DND-41 (cell line): Measurements from ENCODE around the gene SMARCA4.

ENCODE experiments used
- ATAC-seq: fragments of 200-7000 bp; cut with Tn5 transposase; 3 replicates; pipeline ENCODE4 v1.9.1; 2021; ENCODE audit warnings: low read depth; ENCODE audit not compliant: insufficient read depth
- DNase-seq: peaks from one replicate; pipeline ENCODE4 v3.0.0-alpha.2; 2020
- H2AFZ ChIP-seq: 2 replicates; pipeline ENCODE4 v1.6.0; 2012; ENCODE audit warnings: low read depth, low read length
- H3K27ac ChIP-seq: 2 replicates; pipeline ENCODE4 v1.5.1; 2012; ENCODE audit warnings: low read length, inconsistent platforms
- H3K27me3 ChIP-seq: fragments of 200-600 bp; sonication (generic); 2 replicates; pipeline ENCODE4 v1.6.0; 2012; ENCODE audit warnings: low read length, mild to moderate bottlenecking, inconsistent platforms; ENCODE audit not compliant: insufficient read depth, poor library complexity
- H3K36me3 ChIP-seq: 2 replicates; pipeline ENCODE4 v1.5.1; 2012; ENCODE audit warnings: low read length, inconsistent platforms; ENCODE audit not compliant: insufficient read depth
- H3K4me1 ChIP-seq: 2 replicates; pipeline ENCODE4 v1.5.1; 2012; ENCODE audit warnings: mild to moderate bottlenecking, low read length; ENCODE audit not compliant: insufficient read depth
- H3K4me2 ChIP-seq: 2 replicates; pipeline ENCODE4 v1.6.0; 2012; ENCODE audit warnings: mild to moderate bottlenecking, moderate library complexity, low read length, inconsistent platforms; ENCODE audit not compliant: insufficient read depth
- H3K4me3 ChIP-seq, 2 experiments: fragments of 200-600 bp in 1 of 2; shearing (Covaris generic) in 1 of 2; 2 replicates each; pipeline ENCODE4 v1.5.1; 2012 to 2016; ENCODE audit warnings: inconsistent platforms in 2 of 2, low read length in 2 of 2, mild to moderate bottlenecking in 2 of 2, low read depth in 1 of 2, moderate library complexity in 1 of 2
- H3K79me2 ChIP-seq: 2 replicates; pipeline ENCODE4 v1.6.0; 2012; ENCODE audit warnings: low read length, inconsistent platforms; ENCODE audit not compliant: insufficient read depth
- H3K9ac ChIP-seq: 2 replicates; pipeline ENCODE4 v1.6.0; 2012; ENCODE audit warnings: low read depth, mild to moderate bottlenecking, inconsistent platforms, low read length, moderate library complexity
- H3K9me3 ChIP-seq: 2 replicates; pipeline ENCODE4 v1.5.1; 2012; ENCODE audit warnings: low read length, moderate library complexity, mild to moderate bottlenecking, inconsistent platforms; ENCODE audit not compliant: insufficient read depth, severe bottlenecking
- H4K20me1 ChIP-seq: 2 replicates; pipeline ENCODE4 v1.6.0; 2012; ENCODE audit warnings: low read length; ENCODE audit not compliant: insufficient read depth
- CTCF ChIP-seq: IDR thresholded peaks from 2 replicates; pipeline ENCODE4 v1.5.1; 2012; ENCODE audit warnings: borderline replicate concordance, low read length, moderate library complexity, mild to moderate bottlenecking; ENCODE audit not compliant: poor library complexity, severe bottlenecking; ENCODE audit errors: extremely low read depth
- EZH2 ChIP-seq: IDR thresholded peaks from 3 replicates; pipeline ENCODE4 v1.6.1; 2012; ENCODE audit warnings: borderline replicate concordance, low read depth, mild to moderate bottlenecking, moderate library complexity, low read length, inconsistent platforms; ENCODE audit not compliant: severe bottlenecking

The SMARCA4 gene

GRCh38 chr19:10961073-10961860, 437 bp downstream of the SMARCA4 start:
- H3K4me2 ChIP-seq: peak overlapping the region; percentile 90
- H3K27me3 ChIP-seq: no peaks in the 10 kb centered on the region
- peak overlapping the region; percentile 98 for H3K9ac ChIP-seq
- H3K4me3 ChIP-seq: peak overlapping the region; percentile 85 to 94
- peaks cover 36% of the 10 kb centered on the region for H4K20me1 ChIP-seq
- peaks cover 62% of the 10 kb centered on the region for H3K79me2 ChIP-seq
- peak overlapping the region; percentile 83 for H3K27ac ChIP-seq
- ATAC-seq (peak; percentile 44), DNase-seq (no peak)
- no peaks in the 10 kb centered on the region for H3K9me3 ChIP-seq
- peak overlapping the region; percentile 89 for H2AFZ ChIP-seq
- H3K4me1 ChIP-seq: peaks cover 46% of the 10 kb centered on the region
- H3K36me3 ChIP-seq: peaks cover 4% of the 10 kb centered on the region; the same call in 1 of the 2 replicates
- TF ChIP-seq CTCF: no peak
- TF ChIP-seq EZH2: no peak

GRCh38 chr19:10962863-10963262, 2.0 kb downstream of the SMARCA4 start:
- peak overlapping the region in 1 of 2 experiments; percentile 85; a peak in 3 of 4 replicates for H3K4me3 ChIP-seq
- H3K27ac ChIP-seq: peak overlapping the region; percentile 47; the same call in 1 of the 2 replicates
- peaks cover 78% of the 10 kb centered on the region for H3K79me2 ChIP-seq
- peaks cover 4% of the 10 kb centered on the region; the same call in 1 of the 2 replicates for H3K36me3 ChIP-seq
- H3K9ac ChIP-seq: peak overlapping the region; percentile 98
- no peak overlapping the region for H2AFZ ChIP-seq
- no peaks in the 10 kb centered on the region for H3K27me3 ChIP-seq
- no peak for TF ChIP-seq CTCF
- peaks cover 46% of the 10 kb centered on the region for H4K20me1 ChIP-seq
- peak overlapping the region; percentile 90 for H3K4me2 ChIP-seq
- DNase-seq: no peak
- no peak for ATAC-seq
- H3K4me1 ChIP-seq: peaks cover 50% of the 10 kb centered on the region
- H3K9me3 ChIP-seq: no peaks in the 10 kb centered on the region

GRCh38 chr19:10963865-10964264, 3.0 kb downstream of the SMARCA4 start:
- DNase-seq: no peak
- H2AFZ ChIP-seq: no peak overlapping the region
- 0 out of 4 replicates have a peak overlapping the region, but pooled peaks of 1 of the 2 experiments have one; percentile 29 for H3K4me3 ChIP-seq
- no peak for ATAC-seq
- no peak overlapping the region for H3K9ac ChIP-seq
- no peak overlapping the region; the same call in 1 of the 2 replicates for H3K27ac ChIP-seq
- peaks cover 7% of the 10 kb centered on the region; the same call in 1 of the 2 replicates for H3K36me3 ChIP-seq
- no peaks in the 10 kb centered on the region for H3K27me3 ChIP-seq
- no peaks in the 10 kb centered on the region for H3K9me3 ChIP-seq
- peaks cover 88% of the 10 kb centered on the region for H3K79me2 ChIP-seq
- peaks cover 57% of the 10 kb centered on the region for H3K4me1 ChIP-seq
- peaks cover 56% of the 10 kb centered on the region for H4K20me1 ChIP-seq
- peak overlapping the region; percentile 90; the same call in 1 of the 2 replicates for H3K4me2 ChIP-seq
- TF ChIP-seq EZH2 (no peak), CTCF (no peak)
